Stimulated activated CD4-positive, alpha-beta T cell treated with anti-CD3 and anti-CD28 coated beads, TNF-alpha, amount 100 ng/mL, for 48 hours (primary cell): ENCODE measurements around the gene EID3.

Experiments used
- DNase-seq, 3 donors: peaks; one replicate each; pipeline ENCODE4 v3.0.0-alpha.2; 2020; ENCODE audit warnings: low read depth in 3 of 3

EID3 gene

DNA sequence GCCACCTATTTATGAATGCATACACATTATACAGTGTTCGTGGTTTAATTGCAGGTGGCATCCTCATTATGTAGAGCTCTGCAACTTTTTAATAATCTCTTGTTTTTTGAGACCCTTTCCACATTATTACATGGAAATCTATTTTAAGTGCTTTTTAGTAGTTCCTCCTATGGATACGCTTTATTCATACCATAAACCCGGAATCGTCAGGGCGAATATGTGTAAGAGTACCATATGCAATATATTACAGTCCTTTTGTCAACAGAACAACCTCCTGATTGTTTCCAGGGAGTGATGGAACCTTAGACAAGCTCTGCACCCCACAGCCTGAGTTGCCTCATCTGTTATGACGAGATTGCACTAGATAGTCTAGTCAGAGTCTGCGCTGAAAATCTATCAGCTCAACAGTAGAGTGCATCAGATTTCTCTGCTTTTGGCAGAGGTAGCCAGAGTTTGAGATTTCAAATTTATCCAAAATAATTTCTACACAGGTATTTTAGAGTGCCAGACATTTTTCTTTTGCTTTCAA is 33.6 kb downstream of the EID3 start:
- no peak for DNase-seq

DNA sequence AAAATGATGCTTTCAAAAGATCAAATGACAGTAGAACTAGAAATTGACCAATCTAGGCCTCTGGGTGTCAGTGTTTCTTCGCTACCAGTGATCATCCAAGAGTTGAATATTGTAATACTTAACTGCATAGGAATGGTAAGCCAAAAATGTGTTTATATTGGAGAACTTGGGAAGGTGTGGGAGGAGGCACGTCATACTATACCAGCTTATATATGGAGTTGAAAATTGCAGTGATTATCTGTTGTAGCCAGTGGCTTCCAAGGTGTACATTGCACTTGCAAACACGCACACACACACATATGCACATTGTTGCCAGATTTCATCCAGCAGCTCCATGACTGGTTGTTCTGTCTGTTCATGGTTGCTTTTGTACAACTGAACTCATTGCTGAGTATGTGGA is 36.1 kb downstream of the EID3 start:
- DNase-seq, result no peak

DNA sequence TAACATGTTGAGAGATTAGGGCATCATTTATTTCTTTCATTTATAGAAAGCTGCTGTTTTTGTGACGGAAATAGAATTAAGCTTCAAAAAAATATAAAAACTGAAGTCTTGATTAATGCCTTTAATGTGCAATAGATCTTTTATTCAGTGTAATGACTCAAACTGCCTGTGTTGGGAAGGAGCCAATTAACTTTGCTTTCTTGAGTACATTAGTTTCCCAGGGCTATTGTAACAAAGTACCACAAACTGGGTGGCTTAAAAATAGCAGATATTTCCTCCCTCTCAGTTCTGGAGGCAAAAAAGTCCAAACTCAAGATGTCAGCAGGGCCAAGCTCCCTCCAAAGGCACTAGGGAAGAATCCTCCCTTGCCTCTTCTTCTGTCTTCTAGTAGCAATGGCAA is 36.6 kb downstream of the EID3 start:
- no peak for DNase-seq

DNA sequence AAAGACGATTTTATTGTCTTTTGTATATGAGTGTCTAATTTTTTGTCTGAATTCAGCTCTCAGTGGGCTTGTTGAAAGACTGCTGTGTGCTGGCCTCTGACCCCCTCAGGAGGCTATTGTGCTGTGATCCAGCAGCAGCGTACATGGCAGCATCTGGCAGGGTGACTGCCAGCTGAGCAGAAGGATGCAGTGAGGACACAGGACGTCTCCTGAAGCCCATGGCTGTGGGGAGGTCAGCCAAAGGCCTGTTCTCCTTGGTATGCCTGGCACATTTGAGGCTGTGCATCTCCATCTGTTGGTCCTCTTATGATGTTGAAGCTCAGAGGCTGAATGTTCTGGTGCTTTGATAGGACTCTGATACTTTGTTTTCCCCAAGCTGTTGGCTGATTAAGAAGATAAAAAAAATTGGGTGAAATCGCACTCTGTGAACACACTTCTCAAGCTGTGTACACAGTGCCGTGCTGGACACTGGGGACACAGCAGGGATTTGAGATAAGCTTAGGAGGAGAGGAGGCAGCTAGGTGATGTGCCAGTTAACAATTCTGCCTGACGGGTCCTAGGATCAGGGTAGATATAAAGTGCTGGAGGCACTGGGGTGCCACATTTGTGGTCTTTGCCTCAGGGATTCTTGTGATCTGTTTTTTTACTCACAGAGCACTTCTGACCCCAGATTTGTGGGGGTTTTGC is 37.5 kb downstream of the EID3 start:
- DNase-seq, result no peak

DNA sequence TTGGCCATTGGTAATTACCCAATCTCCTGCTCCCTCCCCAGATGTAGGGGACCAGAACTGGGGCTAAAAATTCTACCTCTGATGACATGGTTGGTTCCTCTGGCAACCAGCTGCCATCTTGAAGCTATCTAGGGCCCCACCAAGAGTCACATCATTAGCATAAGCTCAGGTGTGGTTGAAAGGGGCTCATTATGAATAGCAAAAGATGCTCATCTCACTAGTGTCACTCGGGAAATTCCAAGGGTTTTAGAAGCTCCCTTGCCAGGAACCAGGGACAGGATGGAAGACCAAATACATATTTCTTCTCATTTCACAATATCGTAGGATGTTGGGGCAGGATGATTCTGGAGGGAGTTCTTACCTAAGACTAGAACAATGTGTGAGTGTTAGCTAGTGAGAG is 38.6 kb downstream of the EID3 start:
- no peak for DNase-seq

DNA sequence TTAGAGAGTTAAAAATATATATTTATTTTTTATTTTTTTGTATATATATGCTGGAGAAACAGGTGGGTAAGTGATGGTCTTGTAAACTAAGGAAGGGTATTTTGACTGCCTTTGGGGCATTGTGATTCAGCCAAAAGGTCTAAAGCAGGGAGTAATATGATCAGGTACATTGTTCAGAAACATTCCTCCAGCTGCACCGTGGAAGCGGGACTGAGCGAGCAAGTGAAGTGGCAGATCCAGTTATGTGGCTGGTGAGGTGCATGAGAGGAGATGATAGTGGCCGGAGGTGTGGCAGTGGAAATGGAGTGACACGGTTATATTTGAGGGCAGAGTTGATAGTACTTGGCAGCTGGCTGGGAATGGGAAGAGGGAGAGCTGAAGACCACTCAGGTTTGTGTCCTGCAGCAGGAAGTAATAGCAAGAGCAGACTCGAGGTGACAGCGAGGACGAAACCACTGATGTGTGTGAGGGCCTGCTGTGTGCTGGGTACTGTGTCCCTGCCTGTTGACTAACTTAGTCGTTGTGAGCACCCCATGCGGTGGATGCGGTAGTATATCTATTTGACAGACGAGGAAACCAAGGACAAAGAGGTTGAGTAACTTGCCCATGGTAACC is 39.2 kb downstream of the EID3 start:
- DNase-seq, result no peak

DNA sequence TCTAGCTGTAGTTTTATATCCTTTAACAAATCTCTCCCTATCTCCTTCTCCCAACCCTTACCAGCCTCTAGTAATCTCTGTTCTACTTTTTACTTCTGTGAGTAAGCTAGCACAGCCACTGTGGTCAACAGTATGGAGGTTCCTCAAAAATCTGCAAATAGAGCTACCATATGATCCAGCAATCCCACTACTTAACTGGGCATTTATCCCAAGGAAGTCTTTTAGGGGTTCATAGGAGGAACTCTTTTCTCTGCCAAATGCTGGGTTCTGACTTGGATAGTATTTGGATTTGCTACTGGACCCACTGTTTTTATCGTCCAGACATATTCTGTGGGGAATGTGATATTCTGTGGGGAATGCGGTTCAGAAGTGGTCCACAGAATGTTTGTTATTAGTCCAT is 41.1 kb downstream of the EID3 start:
- no peak for DNase-seq

DNA sequence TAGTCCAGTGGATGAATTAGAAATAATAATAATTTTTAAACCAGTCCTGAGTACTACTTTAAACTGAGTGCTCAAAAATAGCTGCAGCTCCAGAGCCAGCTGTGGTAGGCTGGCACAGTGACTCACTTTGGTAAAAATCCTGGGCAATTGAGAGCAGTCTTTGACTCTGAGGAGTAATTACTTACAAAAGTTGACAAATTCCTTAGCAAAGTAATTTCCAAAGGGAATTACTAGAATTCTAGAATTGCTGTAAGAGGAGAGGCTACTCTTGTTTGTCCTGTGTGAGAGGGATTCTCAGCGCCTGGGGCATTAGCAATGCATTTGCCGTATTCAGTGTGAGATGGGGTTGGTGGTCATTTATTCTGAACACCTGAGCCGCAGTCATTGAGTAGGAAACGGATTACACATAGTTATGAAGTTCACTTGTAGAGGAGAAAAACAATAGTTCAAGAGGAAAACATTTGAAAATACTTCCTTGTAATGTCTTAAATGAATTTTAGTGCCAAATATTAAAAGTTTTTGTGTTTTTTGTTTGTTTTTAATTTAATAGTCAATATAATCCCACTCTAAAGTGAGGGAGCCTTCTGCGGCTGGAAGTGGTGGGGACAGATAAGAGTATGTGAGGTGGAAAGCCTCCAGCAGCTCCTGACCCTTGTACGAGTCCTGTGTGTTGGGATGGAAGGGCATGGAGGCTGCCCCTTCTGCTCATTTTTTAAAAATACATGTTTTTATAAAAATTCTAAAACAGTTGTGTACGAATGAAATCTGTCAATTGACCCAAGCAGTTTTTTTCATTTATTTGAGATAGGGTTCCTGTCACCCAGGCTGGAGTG is 41.9 kb downstream of the EID3 start:
- DNase-seq, result no peak

DNA sequence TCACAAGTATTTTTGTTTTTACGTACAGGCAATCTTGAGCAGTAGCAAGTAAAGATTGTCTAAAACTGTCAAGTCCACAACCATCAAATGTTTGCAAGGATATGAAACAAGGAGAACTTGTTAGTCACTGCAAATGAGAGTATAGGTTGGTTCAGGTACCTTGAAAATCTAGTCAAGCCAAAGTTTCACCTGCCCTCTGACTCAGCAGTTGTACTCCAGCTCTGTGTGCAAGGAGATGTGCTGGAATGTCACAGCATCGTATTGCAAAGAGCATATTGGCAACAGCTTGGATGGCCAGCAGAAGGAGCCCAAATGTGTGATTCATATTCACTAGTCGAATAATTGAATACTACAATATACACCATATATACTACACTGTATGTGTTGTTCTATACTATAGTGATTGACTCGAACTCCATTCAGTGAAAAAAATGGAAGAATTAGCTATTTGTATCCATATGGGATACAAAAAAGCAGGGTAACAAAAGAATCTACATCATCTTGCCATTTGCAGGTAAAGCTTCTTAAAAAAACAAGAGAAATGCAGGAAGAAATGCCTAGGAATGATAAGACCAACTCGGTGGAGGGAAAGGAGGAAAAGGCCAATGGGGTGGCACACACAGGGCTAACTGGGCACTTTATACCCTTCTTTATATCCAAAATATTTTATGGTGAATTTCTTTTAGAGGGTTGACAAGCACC is 44.0 kb downstream of the EID3 start:
- no peak for DNase-seq

DNA sequence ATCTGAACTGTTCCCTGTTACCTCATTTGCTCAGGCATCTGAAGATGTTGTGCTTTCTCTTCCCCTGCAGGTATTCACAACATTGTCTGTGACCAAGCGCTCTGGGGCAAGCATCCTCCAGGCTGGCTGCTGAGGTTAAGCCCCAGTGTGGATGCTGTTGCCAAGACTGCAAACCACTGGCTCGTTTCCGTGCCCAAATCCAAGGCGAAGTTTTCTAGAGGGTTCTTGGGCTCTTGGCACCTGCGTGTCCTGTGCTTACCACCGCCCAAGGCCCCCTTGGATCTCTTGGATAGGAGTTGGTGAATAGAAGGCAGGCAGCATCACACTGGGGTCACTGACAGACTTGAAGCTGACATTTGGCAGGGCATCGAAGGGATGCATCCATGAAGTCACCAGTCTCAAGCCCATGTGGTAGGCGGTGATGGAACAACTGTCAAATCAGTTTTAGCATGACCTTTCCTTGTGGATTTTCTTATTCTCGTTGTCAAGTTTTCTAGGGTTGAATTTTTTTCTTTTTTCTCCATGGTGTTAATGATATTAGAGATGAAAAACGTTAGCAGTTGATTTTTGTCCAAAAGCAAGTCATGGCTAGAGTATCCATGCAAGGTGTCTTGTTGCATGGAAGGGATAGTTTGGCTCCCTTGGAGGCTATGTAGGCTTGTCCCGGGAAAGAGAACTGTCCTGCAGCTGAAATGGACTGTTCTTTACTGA is 44.9 kb downstream of the EID3 start:
- no peak for DNase-seq

DNA sequence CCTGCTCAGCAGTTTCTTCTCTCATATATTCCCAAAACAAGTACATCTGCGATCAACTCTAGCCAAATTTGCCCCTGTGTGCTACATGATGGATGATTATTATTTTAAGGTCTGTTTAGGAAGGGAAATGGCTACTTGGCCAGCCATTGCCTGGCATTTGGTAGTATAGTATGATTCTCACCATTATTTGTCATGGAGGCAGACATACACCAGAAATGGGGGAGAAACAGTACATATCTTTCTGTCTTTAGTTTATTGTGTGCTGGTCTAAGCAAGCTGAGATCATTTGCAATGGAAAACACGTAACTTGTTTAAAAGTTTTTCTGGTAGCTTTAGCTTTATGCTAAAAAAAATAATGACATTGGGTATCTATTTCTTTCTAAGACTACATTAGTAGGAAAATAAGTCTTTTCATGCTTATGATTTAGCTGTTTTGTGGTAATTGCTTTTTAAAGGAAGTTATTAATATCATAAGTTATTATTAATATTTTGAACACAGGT is 45.5 kb downstream of the EID3 start:
- DNase-seq, result no peak

DNA sequence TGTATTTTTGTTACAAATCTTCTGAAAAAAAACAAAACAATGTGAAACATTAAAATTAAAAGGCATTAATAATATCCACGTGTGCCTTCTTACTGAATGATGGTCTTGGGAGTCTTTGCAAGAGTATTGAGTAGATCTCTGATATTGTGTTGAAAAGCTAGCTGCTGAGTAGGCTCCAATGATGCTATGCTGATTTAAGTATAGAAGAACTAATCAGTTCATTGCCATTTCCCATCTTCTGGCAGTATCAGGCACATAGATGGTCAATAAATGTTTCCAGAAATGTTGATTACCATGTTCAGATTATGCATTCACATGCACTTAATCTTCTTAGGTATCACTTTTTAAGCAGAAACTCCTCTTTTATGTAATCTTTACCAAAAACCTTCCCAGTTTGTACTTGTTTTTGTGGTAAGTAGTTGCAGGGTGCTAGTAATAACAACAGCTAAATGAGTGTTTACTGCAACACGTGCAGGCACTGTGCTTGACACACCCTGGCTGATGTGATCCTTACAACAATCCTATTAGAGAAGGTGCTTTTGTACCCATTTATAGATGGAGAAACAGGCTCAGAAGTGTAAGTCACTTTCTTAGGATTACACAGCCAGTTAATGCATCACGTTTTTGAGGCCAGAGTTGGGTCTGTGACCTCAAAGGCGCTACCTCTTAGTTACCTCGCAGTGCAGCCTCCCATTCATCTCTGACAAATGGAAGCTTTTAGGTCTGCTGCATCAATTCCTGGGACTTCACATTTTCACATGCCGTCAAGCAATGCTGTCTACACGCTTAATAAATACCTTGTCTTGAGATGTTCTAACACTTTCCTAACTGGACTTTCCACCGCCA is 46.9 kb downstream of the EID3 start:
- DNase-seq, result no peak

DNA sequence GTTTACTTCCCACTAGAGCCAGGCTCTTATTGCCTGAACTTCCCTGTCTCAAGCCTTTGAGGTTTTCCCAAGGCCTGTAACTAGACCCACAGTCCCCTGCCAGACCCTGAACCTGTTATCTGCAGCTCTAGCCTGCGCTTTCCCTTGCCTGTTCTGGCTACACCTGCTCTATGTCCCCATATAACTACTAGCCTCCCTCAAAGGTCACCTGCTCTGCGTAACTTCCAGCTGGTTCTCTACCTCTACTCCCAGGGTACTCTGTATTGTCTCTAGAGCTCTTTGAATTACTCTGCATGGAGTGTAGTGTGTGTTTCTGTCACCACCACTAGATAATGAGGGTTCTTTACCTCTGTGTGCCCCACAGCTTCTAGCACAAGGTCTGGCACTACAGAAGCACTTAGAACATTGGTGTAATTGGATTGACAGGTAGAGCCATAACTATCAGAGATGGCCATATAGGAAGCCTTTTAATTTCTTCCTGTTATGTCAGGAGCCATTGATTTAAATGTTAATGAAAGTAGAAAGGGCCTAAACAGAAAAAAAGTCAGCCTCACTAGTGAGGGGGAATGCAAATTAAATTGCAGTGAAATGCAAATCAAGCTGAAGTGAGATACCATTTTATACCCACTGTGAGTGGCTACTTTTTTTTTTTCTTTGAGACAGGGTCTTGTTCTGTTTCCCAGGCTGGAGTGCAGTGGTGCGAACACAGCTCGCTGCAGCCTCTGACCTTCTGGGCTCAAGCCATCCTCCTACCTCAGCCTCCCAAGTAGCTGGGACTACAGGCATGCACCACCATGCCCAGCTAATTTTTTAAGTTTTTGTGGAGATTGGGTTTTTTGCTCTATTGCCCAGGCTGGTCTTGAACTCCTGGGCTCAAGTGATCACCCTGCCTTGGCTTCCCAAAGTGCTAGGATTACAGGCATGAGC is 47.8 kb downstream of the EID3 start:
- no peak for DNase-seq

DNA sequence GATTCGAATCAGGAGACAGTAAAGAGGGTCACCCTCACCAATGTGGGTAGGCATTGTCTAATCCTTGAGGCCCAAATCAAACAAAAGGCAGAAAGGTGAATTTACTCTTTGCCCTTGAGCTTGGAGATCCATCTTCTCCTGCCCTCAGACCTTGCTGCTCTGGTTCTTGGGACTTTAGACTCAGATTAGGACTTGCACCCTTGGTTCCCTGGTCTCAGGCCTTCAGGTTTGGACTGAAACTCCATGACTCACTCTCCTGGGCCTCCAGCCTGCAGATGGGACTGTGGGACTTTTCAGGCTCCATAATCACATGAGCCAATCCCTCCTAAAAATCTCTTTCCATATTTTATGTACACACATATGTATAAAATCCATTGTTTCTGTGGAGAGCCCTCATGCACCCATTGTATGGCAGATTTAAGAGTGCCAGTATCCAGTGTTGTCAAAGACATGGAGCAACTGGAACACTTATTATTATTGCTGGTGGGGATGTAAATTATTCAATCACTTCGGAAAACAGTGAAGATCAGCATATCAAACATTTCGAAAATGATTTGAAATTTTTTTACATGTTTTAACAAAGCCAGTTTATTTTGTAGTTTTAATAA is 48.7 kb downstream of the EID3 start:
- DNase-seq, result no peak

DNA sequence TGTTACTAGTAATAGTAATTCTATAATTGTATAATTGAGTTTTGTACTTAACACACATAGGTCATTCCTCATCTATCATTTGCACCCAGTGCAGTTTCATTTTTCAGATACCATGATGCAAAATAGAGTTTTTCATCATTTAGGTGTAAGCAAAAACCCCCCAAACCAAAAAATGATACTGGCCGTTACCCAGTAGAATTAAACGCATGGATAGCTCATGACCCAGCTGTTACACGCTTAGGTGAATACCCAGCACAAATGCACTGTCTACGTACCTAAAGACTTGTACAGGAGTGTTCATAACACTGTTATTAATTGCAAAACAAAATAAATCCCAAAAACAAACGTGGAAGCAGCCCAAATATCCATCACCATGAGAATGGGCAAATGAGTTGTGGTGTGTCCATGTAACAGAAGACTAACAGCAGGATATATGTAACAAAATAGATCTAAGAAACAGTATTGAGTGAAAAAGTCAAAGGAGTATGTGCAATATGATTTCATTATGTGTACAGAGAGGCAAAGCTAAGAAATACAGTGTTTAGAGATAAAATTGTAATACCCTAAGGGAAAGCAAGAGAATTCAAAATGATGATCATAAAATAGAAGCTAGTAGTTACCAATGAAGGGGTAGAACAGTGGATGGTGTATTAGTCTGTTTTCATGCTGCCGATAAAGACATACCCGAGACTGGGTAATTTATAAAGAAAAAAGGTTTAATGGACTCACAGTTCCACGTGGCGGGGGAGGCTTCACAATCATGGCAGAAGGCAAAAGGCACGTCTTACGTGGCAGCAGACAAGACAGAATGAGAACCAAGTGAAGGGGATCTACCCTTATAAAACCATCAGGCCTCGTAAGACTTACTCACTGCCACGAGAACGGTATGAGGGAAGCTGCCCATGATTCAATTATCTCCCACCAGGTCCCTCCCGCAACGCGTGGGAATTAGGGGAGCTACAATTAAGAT is 49.8 kb downstream of the EID3 start:
- DNase-seq, result no peak

DNA sequence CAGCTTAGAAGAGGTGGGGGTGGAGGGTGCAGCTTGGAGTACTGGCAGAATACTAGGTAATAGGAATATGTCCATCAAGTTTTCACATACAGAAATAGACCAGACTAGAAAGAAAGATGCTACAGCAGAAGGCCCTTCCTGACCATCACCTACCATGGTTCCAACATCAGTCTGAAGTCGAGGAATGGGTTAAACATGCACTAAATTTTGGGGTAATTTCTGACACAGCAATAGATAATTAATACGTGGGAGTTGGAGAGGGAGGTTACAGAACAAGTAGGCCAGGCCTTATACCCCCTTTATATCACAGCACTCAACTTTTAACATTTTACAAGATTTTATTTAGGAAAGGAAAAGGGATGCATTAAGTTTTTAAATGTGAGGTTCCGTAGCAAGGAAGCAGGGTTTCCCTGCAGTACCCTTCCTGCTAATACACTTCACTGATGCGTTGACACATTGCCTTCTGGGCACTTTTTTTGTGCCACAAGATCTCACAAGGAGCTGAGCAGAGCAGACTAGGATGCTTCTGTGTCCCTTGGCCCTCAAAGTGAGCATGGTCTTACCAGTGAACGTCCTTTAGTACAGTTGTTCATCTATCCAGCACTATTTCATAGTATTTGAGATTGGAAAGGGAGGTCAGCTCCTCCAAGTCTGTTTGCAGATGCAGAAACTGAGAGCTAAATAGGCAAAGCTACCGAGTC is 50.8 kb downstream of the EID3 start:
- no peak for DNase-seq
